ENCODE results near the gene VGF.
"Not testable (repeated sequence)": the region's sequence is repeated elsewhere in the genome, so short reads cannot be mapped to it uniquely, and the experiment has no call there.

VGF gene

DNA sequence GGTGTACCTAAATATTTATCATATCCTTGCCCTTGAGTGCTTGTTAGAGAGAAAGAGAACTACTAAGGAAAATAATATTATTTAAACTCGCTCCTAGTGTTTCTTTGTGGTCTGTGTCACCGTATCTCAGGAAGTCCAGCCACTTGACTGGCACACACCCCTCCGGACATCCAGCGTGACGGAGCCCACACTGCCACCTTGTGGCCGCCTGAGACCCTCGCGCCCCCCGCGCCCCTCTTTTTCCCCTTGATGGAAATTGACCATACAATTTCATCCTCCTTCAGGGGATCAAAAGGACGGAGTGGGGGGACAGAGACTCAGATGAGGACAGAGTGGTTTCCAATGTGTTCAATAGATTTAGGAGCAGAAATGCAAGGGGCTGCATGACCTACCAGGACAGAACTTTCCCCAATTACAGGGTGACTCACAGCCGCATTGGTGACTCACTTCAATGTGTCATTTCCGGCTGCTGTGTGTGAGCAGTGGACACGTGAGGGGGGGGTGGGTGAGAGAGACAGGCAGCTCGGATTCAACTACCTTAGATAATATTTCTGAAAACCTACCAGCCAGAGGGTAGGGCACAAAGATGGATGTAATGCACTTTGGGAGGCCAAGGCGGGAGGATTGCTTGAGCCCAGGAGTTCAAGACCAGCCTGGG is 27.0 kb downstream of the VGF start:
- H3K27ac ChIP-seq: no peak overlapping the region
- TF ChIP-seq, protein P1, sequence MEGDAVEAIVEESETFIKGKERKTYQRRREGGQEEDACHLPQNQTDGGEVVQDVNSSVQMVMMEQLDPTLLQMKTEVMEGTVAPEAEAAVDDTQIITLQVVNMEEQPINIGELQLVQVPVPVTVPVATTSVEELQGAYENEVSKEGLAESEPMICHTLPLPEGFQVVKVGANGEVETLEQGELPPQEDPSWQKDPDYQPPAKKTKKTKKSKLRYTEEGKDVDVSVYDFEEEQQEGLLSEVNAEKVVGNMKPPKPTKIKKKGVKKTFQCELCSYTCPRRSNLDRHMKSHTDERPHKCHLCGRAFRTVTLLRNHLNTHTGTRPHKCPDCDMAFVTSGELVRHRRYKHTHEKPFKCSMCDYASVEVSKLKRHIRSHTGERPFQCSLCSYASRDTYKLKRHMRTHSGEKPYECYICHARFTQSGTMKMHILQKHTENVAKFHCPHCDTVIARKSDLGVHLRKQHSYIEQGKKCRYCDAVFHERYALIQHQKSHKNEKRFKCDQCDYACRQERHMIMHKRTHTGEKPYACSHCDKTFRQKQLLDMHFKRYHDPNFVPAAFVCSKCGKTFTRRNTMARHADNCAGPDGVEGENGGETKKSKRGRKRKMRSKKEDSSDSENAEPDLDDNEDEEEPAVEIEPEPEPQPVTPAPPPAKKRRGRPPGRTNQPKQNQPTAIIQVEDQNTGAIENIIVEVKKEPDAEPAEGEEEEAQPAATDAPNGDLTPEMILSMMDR (conservative IDR thresholded peaks at IDR 0.05): peak; percentile 96
- TF ChIP-seq ZFX (IDR thresholded peaks at IDR 0.05): no peak

DNA sequence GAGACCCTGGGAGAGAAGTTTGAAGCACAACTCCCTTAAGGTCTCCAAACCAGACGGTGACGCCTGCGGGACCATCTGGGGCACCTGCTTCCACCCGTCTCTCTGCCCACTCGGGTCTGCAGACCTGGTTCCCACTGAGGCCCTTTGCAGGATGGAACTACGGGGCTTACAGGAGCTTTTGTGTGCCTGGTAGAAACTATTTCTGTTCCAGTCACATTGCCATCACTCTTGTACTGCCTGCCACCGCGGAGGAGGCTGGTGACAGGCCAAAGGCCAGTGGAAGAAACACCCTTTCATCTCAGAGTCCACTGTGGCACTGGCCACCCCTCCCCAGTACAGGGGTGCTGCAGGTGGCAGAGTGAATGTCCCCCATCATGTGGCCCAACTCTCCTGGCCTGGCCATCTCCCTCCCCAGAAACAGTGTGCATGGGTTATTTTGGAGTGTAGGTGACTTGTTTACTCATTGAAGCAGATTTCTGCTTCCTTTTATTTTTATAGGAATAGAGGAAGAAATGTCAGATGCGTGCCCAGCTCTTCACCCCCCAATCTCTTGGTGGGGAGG is 27.6 kb downstream of the VGF start:
- TF ChIP-seq ZFX (IDR thresholded peaks at IDR 0.05): no peak
- TF ChIP-seq, protein P1 (conservative IDR thresholded peaks at IDR 0.05): no peak
- no peak overlapping the region for H3K27ac ChIP-seq

DNA sequence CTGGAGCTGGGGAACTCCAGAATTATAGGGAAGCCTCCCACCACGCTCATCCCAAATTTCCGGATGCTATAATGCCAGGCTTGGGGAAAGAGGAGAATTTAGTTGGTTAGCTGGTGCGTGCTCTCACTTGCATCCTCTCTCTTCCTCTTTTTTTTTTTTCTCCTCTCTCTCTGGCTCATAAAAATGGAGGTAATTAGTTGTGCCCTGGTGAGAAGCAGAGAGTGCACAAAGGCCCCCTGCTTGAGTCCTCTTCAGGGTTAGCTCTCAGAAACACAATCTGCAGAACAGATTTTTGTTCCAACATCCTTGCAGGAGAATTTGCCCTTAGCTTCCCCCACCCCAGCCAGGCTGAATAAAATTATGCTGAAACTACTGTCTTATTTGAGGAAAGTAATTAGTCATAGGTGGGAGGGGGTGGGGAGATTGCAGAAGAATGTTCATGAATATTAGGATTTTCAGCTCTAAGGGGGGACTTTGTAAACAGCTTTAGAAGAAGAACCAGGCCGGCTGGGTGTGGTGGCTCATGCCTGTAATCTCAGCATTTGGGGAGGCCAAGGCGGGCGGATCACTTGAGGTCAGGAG is 30.9 kb downstream of the VGF start:
- H3K27ac ChIP-seq: no peak overlapping the region
- no peak for TF ChIP-seq ZFX (IDR thresholded peaks at IDR 0.05)
- TF ChIP-seq, protein P1 (conservative IDR thresholded peaks at IDR 0.05): no peak

DNA sequence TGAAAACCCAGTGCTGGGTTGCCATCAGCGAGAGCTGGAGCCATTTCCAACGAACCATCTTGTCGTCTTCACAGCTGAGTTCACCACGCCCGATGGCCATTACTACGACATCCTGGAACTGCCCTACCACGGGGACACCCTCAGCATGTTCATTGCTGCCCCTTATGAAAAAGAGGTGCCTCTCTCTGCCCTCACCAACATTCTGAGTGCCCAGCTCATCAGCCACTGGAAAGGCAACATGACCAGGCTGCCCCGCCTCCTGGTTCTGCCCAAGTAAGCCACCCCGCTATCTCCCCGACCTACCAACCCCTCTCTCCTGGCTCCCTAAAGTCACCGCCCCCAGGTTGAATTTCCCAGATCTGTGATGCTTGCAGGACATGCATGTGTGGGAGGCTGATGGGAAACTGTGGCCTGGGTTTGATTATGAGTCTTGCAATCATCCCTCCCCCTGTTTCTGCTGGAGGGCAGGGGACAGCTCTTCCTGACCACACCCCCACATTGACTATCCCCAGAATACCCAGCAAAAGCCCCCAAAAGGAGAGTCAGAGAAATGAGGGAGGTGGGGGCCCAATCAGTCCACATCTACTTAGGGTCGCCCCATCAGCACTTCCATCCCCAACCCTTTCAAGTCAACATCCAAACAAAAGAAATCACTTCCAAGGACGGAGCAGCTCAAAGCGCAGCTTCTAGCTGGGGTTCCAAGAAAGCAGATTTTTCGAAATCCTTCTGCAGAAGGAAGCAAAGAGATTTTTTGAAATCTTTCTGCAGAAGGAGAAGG is 31.6 kb downstream of the VGF start:
- H3K27ac ChIP-seq: no peak overlapping the region

DNA sequence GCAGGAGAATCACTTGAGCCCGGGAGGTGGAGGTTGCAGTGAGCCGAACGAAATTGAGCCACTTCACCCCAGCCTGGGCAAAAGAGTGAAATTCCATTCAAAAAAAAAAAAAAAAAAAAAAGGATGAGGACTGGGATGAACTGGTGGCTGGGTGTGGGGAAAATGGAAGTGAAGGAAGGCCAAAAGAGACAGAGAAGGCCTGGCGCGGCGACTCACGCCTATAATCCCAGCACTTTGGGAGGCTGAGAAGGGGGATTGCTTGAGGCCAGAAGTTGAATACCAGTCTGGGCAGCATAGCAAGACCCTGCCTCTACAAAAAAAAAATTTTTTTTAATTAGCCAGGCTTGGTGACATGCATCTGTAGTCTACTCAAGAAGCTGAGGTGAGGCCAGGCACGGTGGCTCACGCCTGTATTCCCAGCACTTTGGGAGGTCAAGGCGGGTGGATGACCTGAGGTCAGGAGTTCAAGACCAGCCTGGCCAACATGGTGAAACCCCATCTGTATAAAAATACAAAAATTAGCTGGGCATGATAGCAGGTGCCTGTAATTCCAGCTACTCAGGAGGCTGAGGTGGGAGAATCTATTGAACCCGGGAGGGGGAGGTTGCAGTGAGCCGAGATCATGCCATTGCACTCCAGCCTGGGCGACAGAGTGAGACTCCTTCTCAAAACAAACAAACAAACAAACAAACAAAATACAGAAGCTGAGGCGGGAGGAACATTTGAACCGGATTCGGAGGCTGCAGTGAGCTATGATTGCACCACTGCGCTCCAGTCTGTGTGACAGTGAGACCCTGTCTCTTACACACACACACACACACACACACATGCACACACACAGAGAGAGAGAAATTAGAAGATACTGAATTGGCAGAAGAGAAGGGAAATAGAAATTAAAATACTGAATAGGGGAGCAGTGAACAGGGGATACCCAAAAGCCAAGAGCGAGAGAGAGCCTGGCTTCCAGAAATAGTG is 32.5 kb downstream of the VGF start:
- H3K27ac ChIP-seq: not testable (repeated sequence)

More for the DNA sequence above, 31.6 kb downstream of the VGF start:
- TF ChIP-seq ZFX (IDR thresholded peaks at IDR 0.05): no peak
- TF ChIP-seq, protein P1 (conservative IDR thresholded peaks at IDR 0.05): no peak

DNA sequence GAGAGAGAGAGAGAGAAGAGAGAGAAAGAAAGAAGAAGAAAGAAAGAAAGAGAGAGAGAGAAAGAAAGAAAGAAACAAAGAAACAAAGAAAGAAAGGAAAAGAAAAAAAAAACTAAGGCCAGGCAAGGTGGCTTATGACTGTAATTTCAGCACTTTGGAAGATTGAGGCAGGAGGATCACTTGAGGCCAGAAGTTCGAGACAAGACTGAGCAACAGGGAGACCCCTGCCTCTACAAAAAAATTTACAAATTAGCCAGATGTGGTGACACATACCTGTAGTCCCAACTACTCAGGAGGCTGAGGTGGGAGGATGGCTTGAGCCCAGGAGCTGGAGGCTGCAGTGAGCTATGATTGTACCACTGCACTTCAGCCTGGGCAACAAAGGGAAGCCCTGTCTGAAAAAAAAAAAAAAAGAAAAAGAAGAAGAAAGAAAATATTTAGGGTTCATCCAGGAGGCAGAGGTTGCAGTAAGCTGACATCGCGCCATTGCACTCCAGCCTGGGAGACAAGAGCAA is 35.7 kb downstream of the VGF start:
- H3K27ac ChIP-seq: no peak overlapping the region
- no peak for TF ChIP-seq ZFX (IDR thresholded peaks at IDR 0.05)
- TF ChIP-seq, protein P1 (conservative IDR thresholded peaks at IDR 0.05): no peak

Measured in C4-2B (cell line).